HCT116 (cell line): Measurements from ENCODE around the gene FAT2. TPM values are rescaled to one million over a fixed set of nuclear protein-coding genes. Genes with fewer than 3 reads are reported as not detected.

Experiments used
- ATAC-seq: fragments of 200-7000 bp; cut with Tn5 transposase; 2 replicates; pipeline ENCODE4 v1.9.1; 2020; ENCODE audit warnings: mild to moderate bottlenecking, moderate library complexity
- BruUV-seq: library from RNA; stranded (reverse); fragments of 400-500 nt; replicated peaks from 2 replicates; lab custom pipeline; 2021; lab: Mats Ljungman, UMichigan
- CTCF ChIA-PET: fragments of 300-600 bp; sonication (Branson Sonifier 250); formaldehyde crosslinking; loops from one replicate; lab custom pipeline; 2021; ENCODE audit warnings: antibody characterized with exemption; lab: Charles Lee
- POLR2A ChIA-PET: fragments of 300-600, 350-600 bp; sonication (Branson Sonifier 250); formaldehyde crosslinking; loops from one replicate; lab custom pipeline; 2021; ENCODE audit warnings: antibody characterized with exemption; lab: Charles Lee
- RAD21 ChIA-PET, 2 experiments: fragments of 300-600 bp; sonication (Branson Sonifier 250); formaldehyde crosslinking; loops; one replicate each; lab custom pipeline; 2023; ENCODE audit warnings: low total read pairs in 2 of 2; ENCODE audit not compliant: uncharacterized antibody in 2 of 2, unreplicated experiment in 2 of 2, low non-redundant PET in 1 of 2; lab: Charles Lee
- DNase-seq: peaks from one replicate; pipeline ENCODE4 v3.0.0-alpha.2; 2010; ENCODE audit warnings: low read depth, low spot score
- H2AFZ ChIP-seq: fragments of 200-600 bp; shearing (Covaris generic), sonication (generic); 2 replicates; pipeline ENCODE4 v1.6.1; 2017; ENCODE audit warnings: low read depth, mixed run types, mixed read lengths, antibody characterized with exemption, low read length; ENCODE audit not compliant: poor library complexity, severe bottlenecking
- H3K27ac ChIP-seq: 2 replicates; pipeline ENCODE4 v1.5.1; 2012; ENCODE audit warnings: low read depth, low read length
- H3K27me3 ChIP-seq: fragments of 200-600 bp; sonication (generic); 2 replicates; pipeline ENCODE4 v1.6.1; 2016; ENCODE audit warnings: mixed run types, low read length, mixed read lengths; ENCODE audit not compliant: insufficient read depth
- H3K36me3 ChIP-seq, 2 experiments: fragments of 200-500 bp in 1 of 2; fragments of 200-600 bp in 1 of 2; sonication (Bioruptor generic) in 1 of 2; sonication (generic) in 1 of 2; 2 replicates each; pipeline versions ENCODE4 v1.5.1 to v1.6.1; 2014 to 2016; ENCODE audit warnings: low read length in 2 of 2, inconsistent platforms in 1 of 2, mixed read lengths in 1 of 2, mixed run types in 1 of 2; ENCODE audit not compliant: insufficient read depth in 2 of 2, control insufficient read depth in 1 of 2
- H3K4me1 ChIP-seq, 2 experiments: fragments of 200-600 bp in 1 of 2; sonication (generic) in 1 of 2; 2 replicates each; pipeline versions ENCODE4 v1.5.1 to v1.6.1; 2012 to 2017; ENCODE audit warnings: low read length in 2 of 2, inconsistent platforms in 1 of 2, mild to moderate bottlenecking in 1 of 2, mixed read lengths in 1 of 2, mixed run types in 1 of 2, moderate library complexity in 1 of 2; ENCODE audit not compliant: insufficient read depth in 2 of 2, control insufficient read depth in 1 of 2
- H3K4me2 ChIP-seq: fragments of 200-600 bp; sonication (generic); 2 replicates; pipeline ENCODE4 v1.6.1; 2017; ENCODE audit warnings: mixed run types, low read length, mixed read lengths
- H3K4me3 ChIP-seq, 2 experiments: fragments of 200-600 bp in 1 of 2; sonication (generic) in 1 of 2; replicated peaks in 1 of 2; 2 replicates each; pipeline ENCODE4 v1.5.1; 2011 to 2016; ENCODE audit warnings: low read length in 2 of 2, control low read depth in 1 of 2, low read depth in 1 of 2, mild to moderate bottlenecking in 1 of 2, mixed read lengths in 1 of 2, mixed run types in 1 of 2
- H3K79me2 ChIP-seq: fragments of 200-600 bp; sonication (generic); 2 replicates; pipeline ENCODE4 v1.6.1; 2017; ENCODE audit warnings: mild to moderate bottlenecking, mixed run types, low read length, moderate library complexity, mixed read lengths; ENCODE audit not compliant: insufficient read depth
- H3K9ac ChIP-seq: fragments of 200-600 bp; sonication (generic); 2 replicates; pipeline ENCODE4 v1.6.1; 2016; ENCODE audit warnings: low read length, mixed read lengths
- H3K9me2 ChIP-seq: fragments of 200-600 bp; sonication (generic), shearing (Covaris generic); 2 replicates; pipeline ENCODE4 v1.6.1; 2017; ENCODE audit warnings: mixed run types, mild to moderate bottlenecking, moderate library complexity; ENCODE audit not compliant: insufficient read depth
- H3K9me3 ChIP-seq, 2 experiments: fragments of 200-500 bp in 1 of 2; fragments of 200-600 bp in 1 of 2; sonication (Bioruptor generic) in 1 of 2; sonication (generic) in 1 of 2; 2 replicates each; pipeline ENCODE4 v1.6.1; 2014 to 2017; ENCODE audit warnings: low read length in 2 of 2, mixed read lengths in 2 of 2, inconsistent platforms in 1 of 2, low read depth in 1 of 2, mild to moderate bottlenecking in 1 of 2, mixed run types in 1 of 2, moderate library complexity in 1 of 2; ENCODE audit not compliant: control insufficient read depth in 1 of 2, insufficient read depth in 1 of 2
- H4K20me1 ChIP-seq: fragments of 200-600 bp; sonication (generic), shearing (Covaris generic); 2 replicates; pipeline ENCODE4 v1.6.1; 2017; ENCODE audit warnings: mixed run types, mild to moderate bottlenecking, moderate library complexity; ENCODE audit not compliant: insufficient read depth
- EZH2 ChIP-seq: fragments of 200-600 bp; sonication (generic); IDR thresholded peaks from 2 replicates; pipeline ENCODE4 v1.6.1; 2017; ENCODE audit warnings: antibody characterized with exemption, mixed run types
- EZH2phosphoT487 ChIP-seq: fragments of 200-600 bp; IDR thresholded peaks from 2 replicates; pipeline ENCODE4 v1.6.1; 2018; ENCODE audit warnings: antibody characterized with exemption, borderline replicate concordance
- POLR2AphosphoS5 ChIP-seq: IDR thresholded peaks from 2 replicates; pipeline ENCODE4 v1.6.1; 2011; ENCODE audit warnings: mild to moderate bottlenecking, low read depth, low read length, moderate library complexity
- SRF ChIP-seq: IDR thresholded peaks from 2 replicates; pipeline ENCODE4 v1.6.1; 2012; ENCODE audit warnings: low read depth
- intact Hi-C: fragments of 100-400 bp; cut with micrococcal nuclease; formaldehyde crosslinking; loops from 2 replicates; pipeline ENCODE4 v1.10.0; 2022
- total RNA-seq: library from RNA; stranded (reverse); gene quantifications from one replicate; pipeline ENCODE4 v1.2.1, GENCODE V29; 2021; ENCODE audit not compliant: unreplicated experiment

The FAT2 gene
- total RNA-seq, 1 experiment from 2014 or later: 0.05 TPM

GRCh38 chr5:151600069-151600665 is 9.0 kb upstream of the FAT2 start:
- H3K27ac ChIP-seq: no peak overlapping the region
- ChIA-PET POLR2A (no interaction called here), CTCF (no interaction called here)
- H3K4me2 ChIP-seq: no peak overlapping the region
- no peaks in the 10 kb centered on the region for H3K4me1 ChIP-seq
- H3K9me3 ChIP-seq: no peaks in the 10 kb centered on the region
- TF ChIP-seq EZH2 (no peak), SRF (no peak), POLR2AphosphoS5 (no peak)
- TF ChIP-seq, all 23 proteins: peak for 0
- no TSS peak for BruUV-seq
- Histone ChIP-seq H3K27me3 (peaks cover 11% of the 10 kb centered on the region; the same call in 1 of the 2 replicates), H3K36me3 (no peaks in the 10 kb centered on the region), H2AFZ (no peak overlapping the region), H3K4me3 (no peak overlapping the region), H3K79me2 (no peaks in the 10 kb centered on the region), H3K9me2 (no peaks in the 10 kb centered on the region), H3K9ac (no peak overlapping the region), H4K20me1 (no peaks in the 10 kb centered on the region)
- RAD21 ChIA-PET: no interaction called here
- no peak for ATAC-seq
- intact Hi-C loops: no loop called here
- DNase-seq: no peak

GRCh38 chr5:151598984-151599383 is 7.9 kb upstream of the FAT2 start:
- intact Hi-C loops: no loop called here
- Histone ChIP-seq H3K79me2 (no peaks in the 10 kb centered on the region), H3K9ac (no peak overlapping the region), H3K4me2 (no peak overlapping the region), H3K27ac (no peak overlapping the region), H3K4me3 (no peak overlapping the region), H3K4me1 (no peaks in the 10 kb centered on the region), H4K20me1 (no peaks in the 10 kb centered on the region), H3K9me3 (no peaks in the 10 kb centered on the region), H3K36me3 (no peaks in the 10 kb centered on the region), H3K9me2 (no peaks in the 10 kb centered on the region), H3K27me3 (no peaks in the 10 kb centered on the region; the same call in 1 of the 2 replicates), H2AFZ (no peak overlapping the region)
- ATAC-seq (no peak), DNase-seq (no peak)
- ChIA-PET CTCF (no interaction called here), RAD21 (no interaction called here), POLR2A (interaction anchor here (1.7 kb wide), 1 partner anchor 19 kb away, joined by 4 read pairs; no protein-coding TSS in a partner anchor)
- BruUV-seq: no TSS peak
- TF ChIP-seq EZH2phosphoT487: no peak
